K562 (cell line): ENCODE data around the gene ZNF90. TPM values are rescaled to one million over a fixed set of nuclear protein-coding genes. Genes with fewer than 3 reads are reported as not detected.

Source experiments
- ATAC-seq: fragments of 200-7000 bp; cut with Tn5 transposase; 3 replicates; pipeline ENCODE4 v1.9.1; 2020; ENCODE audit warnings: moderate library complexity
- Bru-seq: library from RNA; stranded (reverse); fragments of 400-500 nt; gene quantifications from one replicate; lab custom pipeline; 2021; lab: Mats Ljungman, UMichigan
- BruChase-seq, 2 experiments: library from RNA; stranded (reverse); fragments of 400-500 nt; gene quantifications; one replicate each; lab custom pipeline; 2021; lab: Mats Ljungman, UMichigan
- BruUV-seq: library from RNA; stranded (reverse); fragments of 400-500 nt; replicated peaks from 2 replicates; lab custom pipeline; 2021; lab: Mats Ljungman, UMichigan
- CTCF ChIA-PET: fragments of 300-600 bp; formaldehyde crosslinking; extraction: SDS; loops from one replicate; lab custom pipeline; 2021; ENCODE audit warnings: low intra/inter-chr PET ratio; lab: Yijun Ruan, JAX
- POLR2A ChIA-PET: fragments of 300-600, 350-650 bp; sonication (Branson Sonifier 250); formaldehyde crosslinking; extraction: SDS; loops from one replicate; lab custom pipeline; 2021; ENCODE audit warnings: antibody characterized with exemption, inconsistent platforms; lab: Yijun Ruan, JAX
- DNase-seq, 4 experiments: peaks; one replicate each; pipeline versions ENCODE4 v3.0.0 to v3.0.0-alpha.2; 2011 to 2018; ENCODE audit warnings: low spot score in 3 of 4, mixed read lengths in 3 of 4; ENCODE audit errors: extremely low read depth in 1 of 4
- FAIRE-seq: peaks from 2 replicates; lab custom pipeline; 2011; peaks lifted over from hg19 to GRCh38; lab: Jason Lieb, UNC
- H2AFZ ChIP-seq: 2 replicates; pipeline ENCODE4 v1.6.0; 2011; ENCODE audit warnings: low read depth, low read length, control low read depth, inconsistent platforms
- H3K27ac ChIP-seq: fragments of 200-600 bp; 3 replicates; pipeline ENCODE4 v1.8.0; 2011; ENCODE audit warnings: low read depth, mild to moderate bottlenecking, control low read depth, inconsistent platforms, low read length, moderate library complexity, mixed read lengths; ENCODE audit errors: extremely low read depth
- H3K27me3 ChIP-seq, 2 experiments: fragments of 300-600 bp in 1 of 2; 2 replicates in 1 of 2; 3 replicates in 1 of 2; pipeline versions ENCODE4 v1.6.0 to v1.8.0; 2011; ENCODE audit warnings: inconsistent platforms in 2 of 2, low read length in 2 of 2, mild to moderate bottlenecking in 1 of 2, mixed read lengths in 1 of 2, moderate library complexity in 1 of 2; ENCODE audit not compliant: control insufficient read depth in 2 of 2, insufficient read depth in 2 of 2
- H3K36me3 ChIP-seq: fragments of 300-600 bp; 3 replicates; pipeline ENCODE4 v1.8.0; 2011; ENCODE audit warnings: mild to moderate bottlenecking, low read length, inconsistent platforms; ENCODE audit not compliant: control insufficient read depth, insufficient read depth
- H3K4me1 ChIP-seq, 2 experiments: fragments of 200-600 bp in 1 of 2; replicated peaks in 1 of 2; 2 replicates in 1 of 2; 3 replicates in 1 of 2; pipeline versions ENCODE4 v1.5.1 to v1.8.0; 2011; ENCODE audit warnings: inconsistent platforms in 2 of 2, low read length in 2 of 2, mild to moderate bottlenecking in 1 of 2, mixed read lengths in 1 of 2, moderate library complexity in 1 of 2; ENCODE audit not compliant: control insufficient read depth in 2 of 2, insufficient read depth in 2 of 2
- H3K4me2 ChIP-seq: 2 replicates; pipeline ENCODE4 v1.6.1; 2011; ENCODE audit warnings: low read length, control low read depth, inconsistent platforms, mixed read lengths; ENCODE audit not compliant: insufficient read depth
- H3K4me3 ChIP-seq: fragments of 200-600 bp; sonication (generic), shearing (Covaris generic); 2 replicates; pipeline ENCODE4 v1.5.1; 2016; ENCODE audit warnings: control low read depth, inconsistent platforms
- H3K79me2 ChIP-seq: fragments of 200-600 bp; 3 replicates; pipeline ENCODE4 v1.8.0; 2011; ENCODE audit warnings: low read length, inconsistent platforms; ENCODE audit not compliant: control insufficient read depth, insufficient read depth
- H3K9ac ChIP-seq, 2 experiments: 2 replicates each; pipeline versions ENCODE4 v1.6.0 to v1.6.1; 2011; ENCODE audit warnings: low read depth in 2 of 2, low read length in 2 of 2, control low read depth in 1 of 2, inconsistent platforms in 1 of 2, mild to moderate bottlenecking in 1 of 2, mixed read lengths in 1 of 2; ENCODE audit not compliant: insufficient read depth in 1 of 2
- H3K9me1 ChIP-seq: one replicate; pipeline ENCODE4 v1.6.0; 2011; ENCODE audit warnings: inconsistent platforms, mild to moderate bottlenecking, low read length, moderate library complexity; ENCODE audit not compliant: control insufficient read depth, insufficient read depth
- H3K9me3 ChIP-seq: replicated peaks from 2 replicates; pipeline ENCODE4 v1.5.1; 2011; ENCODE audit warnings: low read depth, low read length, inconsistent platforms; ENCODE audit not compliant: control insufficient read depth, insufficient read depth
- H4K20me1 ChIP-seq: replicated peaks from 2 replicates; pipeline ENCODE4 v1.6.1; 2011; ENCODE audit warnings: low read length, inconsistent platforms, mixed read lengths; ENCODE audit not compliant: control insufficient read depth, insufficient read depth
- NFYB ChIP-seq: IDR thresholded peaks from 2 replicates; pipeline ENCODE4 v1.6.1; 2011; ENCODE audit warnings: mild to moderate bottlenecking, moderate library complexity; ENCODE audit not compliant: insufficient read length; ENCODE audit errors: extremely low read depth
- PHF8 ChIP-seq: fragments of 200-600 bp; sonication (generic); IDR thresholded peaks from 2 replicates; pipeline ENCODE4 v1.6.1; 2012; ENCODE audit warnings: mixed run types, mild to moderate bottlenecking, inconsistent platforms, low read length, moderate library complexity, borderline replicate concordance
- PKNOX1 ChIP-seq: fragments of 450-650 bp; IDR thresholded peaks from 2 replicates; pipeline ENCODE4 v1.6.1; 2016
- POLR3A ChIP-seq: IDR thresholded peaks from 2 replicates; pipeline ENCODE4 v1.6.1; 2011; ENCODE audit warnings: borderline replicate concordance, mild to moderate bottlenecking, moderate library complexity; ENCODE audit not compliant: insufficient read length, insufficient read depth; ENCODE audit errors: extremely low read depth
- PRPF4 ChIP-seq: fragments of 200-400 bp; formaldehyde crosslinking; IDR thresholded peaks from one replicate; pipeline ENCODE4 v1.6.1; 2017; ENCODE audit warnings: low read length, low read depth, mild to moderate bottlenecking; ENCODE audit not compliant: insufficient read depth, poor library complexity, severe bottlenecking
- SAFB2 ChIP-seq: fragments of 200-400 bp; formaldehyde crosslinking; IDR thresholded peaks from 2 replicates; pipeline ENCODE4 v1.6.1; 2018; ENCODE audit warnings: borderline replicate concordance, low read length, low read depth, moderate library complexity; ENCODE audit not compliant: severe bottlenecking
- STAG1 ChIP-seq: sonication (generic); formaldehyde crosslinking; IDR thresholded peaks from 2 replicates; pipeline ENCODE4 v1.5.0; 2020; ENCODE audit warnings: missing genetic modification reagents, borderline replicate concordance
- TCF7L2 ChIP-seq: fragments of 150-350 bp; IDR thresholded peaks from 2 replicates; pipeline ENCODE4 v1.6.1; 2016; ENCODE audit warnings: low read depth, mild to moderate bottlenecking, low read length, moderate library complexity
- ZNF212 ChIP-seq: fragments of 450-650 bp; formaldehyde crosslinking; IDR thresholded peaks from 2 replicates; pipeline ENCODE4 v1.4.0; 2020; ENCODE audit warnings: mild to moderate bottlenecking
- ZNF609 ChIP-seq: sonication (generic); formaldehyde crosslinking; IDR thresholded peaks from 2 replicates; pipeline ENCODE4 v1.8.1; 2023; ENCODE audit warnings: missing genetic modification reagents, mild to moderate bottlenecking, borderline replicate concordance
- WGBS: fragments of 100-300 bp; shearing (Covaris generic); methylation state at CpG from one replicate; pipeline ENCODE4 v1.1.6; 2016; ENCODE audit warnings: low coverage, mixed read lengths; ENCODE audit not compliant: insufficient coverage; ENCODE audit errors: missing lambda C conversion rate; 5-methylcytosine and 5-hydroxymethylcytosine counted together
- in situ Hi-C: fragments of 300-500 bp; cut with MboI; formaldehyde crosslinking; loops from 4 replicates; pipeline ENCODE4 v1.15.0; 2018; ENCODE audit warnings: inconsistent platforms, mixed read lengths
- intact Hi-C: fragments of 100-400 bp; cut with micrococcal nuclease; formaldehyde crosslinking; loops from 2 replicates; pipeline ENCODE4 v1.14.2; 2022
- long read RNA-seq, 3 experiments: library from polyadenylated mRNA in 2 of 3; library from RNA in 1 of 3; unstranded in 2 of 3; stranded (forward) in 1 of 3; transcript quantifications; one replicate each; pipeline ENCODE4 v2.0.0, GENCODE V29; 2019 to 2022
- polyA minus RNA-seq, 3 experiments: library from RNA; depleted of rRNA, polyadenylated mRNA; stranded (reverse); fragments of >200 nt; gene quantifications; 2 replicates each; pipeline ENCODE4 v1.2.3, GENCODE V29; 2011
- polyA plus RNA-seq, 8 experiments: library from polyadenylated mRNA; depleted of rRNA in 4 of 8; stranded (reverse) in 5 of 8; unstranded in 3 of 8; fragments of >200 nt; fragmentation: Nextera tagmentation in 2 of 8; fragmentation: Illumina TruSeq in 1 of 8; extraction: Ambion mirVana in 2 of 8; extraction: Trizol in 1 of 8; gene quantifications; 2 replicates each; pipeline versions ENCODE4 v1.2.1 to v1.2.3, GENCODE V29; 2011 to 2014; ENCODE audit warnings: inconsistent platforms in 1 of 8, missing spikeins in 1 of 8
- total RNA-seq, 7 experiments: library from RNA; depleted of rRNA in 6 of 7; stranded (reverse); fragments of >200 nt in 6 of 7; fragmentation: Illumina TruSeq in 2 of 7; extraction: Trizol in 2 of 7; gene quantifications; 2 replicates each; pipeline versions ENCODE4 v1.2.1 to v1.2.3, GENCODE V29; 2011 to 2021; ENCODE audit warnings: low replicate concordance in 1 of 7

Gene ZNF90
- total RNA-seq (2011; cell fraction: chromatin; rRNA removed; ENCODE audit: low replicate concordance), result 0.28 and 1.1 TPM in 2 replicates
- not detected in 2 replicates for total RNA-seq (2011; cell fraction: nucleolus; rRNA removed)
- 0.37 TPM in 1 of 2 replicates, not detected in the other for total RNA-seq (2011; cell fraction: nucleoplasm; rRNA removed)
- total RNA-seq (2014; rRNA removed), result 0.23 and 0.33 TPM in 2 replicates
- total RNA-seq (2014; rRNA removed; fragmentation: Illumina TruSeq; extraction: Trizol), result 0.57 and 0.87 TPM in 2 replicates
- 0.83 and 0.94 TPM in 2 replicates for total RNA-seq (2015; rRNA removed; fragmentation: Illumina TruSeq; extraction: Trizol)
- total RNA-seq (2021), result 0.58 and 0.89 TPM in 2 replicates
- not detected in 2 replicates for polyA plus RNA-seq (2011; rRNA removed)
- 0.06 TPM in 1 of 2 replicates, not detected in the other for polyA plus RNA-seq (2011; cell fraction: cytosol; rRNA removed)
- 0.23 TPM in 1 of 2 replicates, not detected in the other for polyA plus RNA-seq (2011; cell fraction: nucleus; rRNA removed)
- 0.62 and 1.2 TPM in 2 replicates for polyA plus RNA-seq (2012)
- polyA plus RNA-seq (2014; fragmentation: Illumina TruSeq; extraction: Trizol), result 0.48 and 0.80 TPM in 2 replicates
- under 1 TPM; 0.20 to 0.41 TPM for polyA plus RNA-seq (2014; fragmentation: Nextera tagmentation; extraction: Ambion mirVana)
- polyA plus RNA-seq (2014; rRNA removed), result 0.49 and 0.54 TPM in 2 replicates
- 0.07 TPM in 1 of 2 replicates, not detected in the other for polyA minus RNA-seq (2011; rRNA and poly(A)+ RNA removed)
- polyA minus RNA-seq (2011; cell fraction: cytosol; rRNA and poly(A)+ RNA removed), result not detected in 2 replicates
- polyA minus RNA-seq (2011; cell fraction: nucleus; rRNA and poly(A)+ RNA removed), result not detected in 2 replicates
- percentile 32 among the genes with signal in this experiment for Bru-seq, nascent RNA
- BruChase-seq, experiment 1, labeled RNA remaining after a 2-hour chase, result percentile 39 among the genes with signal in this experiment
- percentile 45 among the genes with signal in this experiment for BruChase-seq, experiment 2, labeled RNA remaining after a 6-hour chase
- long read RNA-seq, experiment 1, result 0 reads
- long read RNA-seq, experiment 2, result 0 reads
- long read RNA-seq, experiment 3, result 0 reads

- intact Hi-C loops, result no loop called here
- Histone ChIP-seq H3K27me3 (no peaks in the 10 kb centered on the region), H3K4me3 (no peak within 1 kb of the TSS; the same call in 1 of the 2 replicates), H3K27ac (no peak within 1 kb of the TSS), H3K4me2 (no peak within 1 kb of the TSS), H2AFZ (no peak within 1 kb of the TSS), H4K20me1 (no peaks in the 10 kb centered on the region), H3K9me1 (no peaks in the 10 kb centered on the region), H3K9ac (no peak within 1 kb of the TSS), H3K36me3 (no peaks in the 10 kb centered on the region), H3K9me3 (no peaks in the 10 kb centered on the region), H3K79me2 (no peaks in the 10 kb centered on the region), H3K4me1 (no peaks in the 10 kb centered on the region)
- no peak for FAIRE-seq
- ATAC-seq, result peak; percentile 54; the same call in 2 of the 3 replicates
- 2% methylated on average over 25 of the region's 28 CpGs for WGBS
- in situ Hi-C loops, result no loop called here
- CTCF ChIA-PET, result no interaction called here
- no TSS peak for BruUV-seq
- peak; percentile 6 to 57 (median 10) for DNase-seq
- POLR2A ChIA-PET, result interaction anchor here (1.0 kb wide), 1 partner anchor 93 kb away, joined by 3 read pairs; no protein-coding TSS in a partner anchor
- no peak for TF ChIP-seq TCF7L2
- TF ChIP-seq PHF8, result peak; percentile 15; the same call in 1 of the 2 replicates
- peak; percentile 84 for TF ChIP-seq PKNOX1
- TF ChIP-seq SAFB2, result no peak
- peak; percentile 58 for TF ChIP-seq NFYB
- TF ChIP-seq ZNF609 (CRISPR knock-in tag), result no peak
- no peak for TF ChIP-seq PRPF4
- no peak for TF ChIP-seq POLR3A
- TF ChIP-seq STAG1 (CRISPR knock-in tag), result no peak
- TF ChIP-seq ZNF212 (CRISPR knock-in tag), result no peak
These were observed at the start of gene ZNF90 for GRCh38 chr19:20077791-20078463. Gene ZNF90 (plus strand): TSS chr19:20078000. CDS start chr19:20078133, 133 bp downstream.
